OCI-LY1 (cell line): ENCODE data around the gene FBXO34.

ENCODE experiments used
- CTCF ChIP-seq: fragments of 200-600 bp; sonication (generic), shearing (Covaris generic); IDR thresholded peaks from 2 replicates; pipeline ENCODE4 v1.5.1; 2017; ENCODE audit warnings: mild to moderate bottlenecking, antibody characterized with exemption, low read length, moderate library complexity, mixed read lengths
- EZH2 ChIP-seq: fragments of 200-600 bp; sonication (generic), shearing (Covaris generic); IDR thresholded peaks from 2 replicates; pipeline ENCODE4 v1.8.0; 2017; ENCODE audit warnings: borderline replicate concordance, mixed run types, mild to moderate bottlenecking, antibody characterized with exemption, low read length, moderate library complexity, mixed read lengths

DNA sequence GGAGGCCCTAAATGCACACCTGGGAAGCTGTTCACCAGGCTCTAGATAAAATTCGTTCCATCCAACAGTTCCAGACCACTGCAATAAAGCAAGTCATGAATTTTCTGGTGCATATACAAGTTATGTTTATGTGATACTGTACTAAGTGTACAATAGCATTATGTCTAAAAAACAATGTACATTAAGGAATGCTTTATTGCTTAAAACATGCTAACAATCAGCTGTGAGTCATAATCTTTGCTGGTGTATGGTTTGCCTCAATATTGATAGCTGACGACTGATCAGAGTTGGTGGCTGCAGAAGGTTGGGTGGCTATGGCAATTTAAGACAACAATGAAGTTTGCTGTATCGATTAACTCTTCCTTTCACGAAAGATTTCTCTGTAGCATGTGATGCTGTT is 88.1 kb downstream of the FBXO34 start:
- TF ChIP-seq CTCF (no peak), EZH2 (no peak)
